Measurements from ENCODE around the gene SFPQ.

The SFPQ gene

GRCh38 chr1:35136780-35137179 lies 56.2 kb downstream of the SFPQ start:
- DNase-seq, result no peak
